GM12873 (cell line): ENCODE measurements around the gene NRXN3.
A peak's percentile ranks its signal among the peaks of the same experiment; 100 is the strongest.

Experiments
- CTCF ChIP-seq: IDR thresholded peaks from 2 replicates; pipeline ENCODE4 v1.5.1; 2012; ENCODE audit warnings: low read depth, mild to moderate bottlenecking, moderate library complexity, low read length, control low read depth; ENCODE audit not compliant: insufficient read depth; ENCODE audit errors: missing control alignments

Gene NRXN3

DNA sequence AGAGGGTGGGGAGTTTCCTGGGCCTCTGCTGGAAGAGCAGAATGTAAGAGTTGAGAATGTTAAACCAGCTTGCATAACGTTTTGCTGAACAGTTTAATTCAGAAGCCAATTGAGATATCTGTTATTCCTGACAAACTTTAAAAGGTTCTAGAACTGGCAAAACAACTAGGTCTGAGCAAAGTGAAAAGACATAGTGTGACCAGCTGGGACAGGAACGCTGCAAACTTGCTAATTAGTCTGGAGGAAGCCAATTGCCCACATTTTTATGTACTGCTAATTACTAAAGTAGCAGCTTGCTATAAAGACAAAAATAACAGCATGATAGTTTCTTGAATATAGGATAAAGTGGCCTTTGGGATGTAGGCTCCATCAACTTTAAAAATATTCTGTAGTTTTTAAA lies 704.9 kb downstream of the NRXN3 start:
- TF ChIP-seq CTCF = no peak

DNA sequence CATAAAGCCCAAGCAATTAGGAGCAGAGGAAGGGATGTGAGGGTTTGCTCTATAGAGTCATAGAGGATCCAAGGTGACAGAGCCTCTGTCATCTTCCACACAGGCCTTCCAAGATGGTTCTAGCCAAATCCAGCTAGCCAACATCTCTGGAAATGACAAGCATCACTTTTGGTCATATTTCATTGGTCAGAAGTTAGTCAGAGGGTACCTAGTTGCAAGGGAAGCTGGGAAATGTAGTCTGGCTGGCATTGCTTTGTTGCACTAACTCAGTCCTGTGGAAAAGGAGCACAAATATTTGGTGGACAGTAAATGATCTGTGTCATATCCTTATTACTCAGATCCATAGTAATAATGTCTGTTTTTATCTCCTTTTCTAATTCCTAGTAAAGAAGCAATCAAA lies 715.7 kb downstream of the NRXN3 start:
- TF ChIP-seq CTCF = no peak

DNA sequence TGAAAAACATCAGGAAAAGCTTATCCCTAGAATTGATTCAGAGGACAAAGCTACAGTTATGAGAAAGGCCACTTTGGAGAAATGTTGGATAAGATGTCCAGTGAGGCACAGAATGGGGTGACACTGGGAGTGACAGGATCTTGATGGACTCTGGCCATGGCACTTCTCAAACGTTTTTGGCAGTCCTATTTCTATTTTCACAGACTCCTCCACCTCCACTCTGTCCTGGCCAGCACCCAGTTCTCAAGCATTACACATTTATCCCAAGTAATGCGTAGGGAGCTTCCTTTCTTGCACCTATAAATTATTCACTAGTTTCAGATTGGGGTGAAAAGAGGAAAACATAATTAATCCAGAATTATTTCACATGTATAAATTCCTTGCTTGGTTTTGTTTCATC lies 727.3 kb downstream of the NRXN3 start:
- no peak for TF ChIP-seq CTCF

- TF ChIP-seq CTCF = peak; percentile 68
Measured at GRCh38 chr14:78902010-78902623, 731.9 kb downstream of the NRXN3 start.

GRCh38 chr14:78904094-78904493 lies 733.9 kb downstream of the NRXN3 start:
- peak; percentile 3 for TF ChIP-seq CTCF

- no peak for TF ChIP-seq CTCF
Measured at GRCh38 chr14:78917462-78917861, 747.3 kb downstream of the NRXN3 start.

GRCh38 chr14:78921856-78922255 lies 751.7 kb downstream of the NRXN3 start:
- no peak for TF ChIP-seq CTCF

DNA sequence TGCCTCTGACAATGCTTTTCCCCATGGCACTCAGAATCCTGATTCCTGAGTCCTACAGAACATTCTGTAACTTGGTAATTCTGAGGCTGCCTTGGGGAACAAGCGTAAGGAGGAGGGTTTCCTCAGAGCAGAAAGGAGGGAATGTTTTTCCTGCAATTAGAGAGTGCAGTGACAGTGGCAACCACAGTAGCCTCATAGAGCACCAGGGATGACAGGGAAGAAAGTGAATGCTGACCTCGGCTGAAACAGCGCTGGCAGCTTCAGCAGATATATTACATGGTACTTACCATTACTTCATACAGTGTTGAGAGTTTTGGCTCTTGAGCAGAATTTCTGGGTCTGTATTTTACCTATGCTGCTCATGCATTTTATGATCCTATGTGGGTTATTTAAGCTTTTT lies 757.1 kb downstream of the NRXN3 start:
- TF ChIP-seq CTCF = no peak
